Ectodermal cell (in vitro differentiated cells): ENCODE measurements around the gene MVP.

Source experiments
- H3K27ac ChIP-seq: 2 replicates; pipeline ENCODE4 v1.7.0; 2013; ENCODE audit warnings: mild to moderate bottlenecking, low read depth, low read length; ENCODE audit not compliant: insufficient read depth, poor library complexity, severe bottlenecking
- H3K27me3 ChIP-seq: 2 replicates; pipeline ENCODE4 v1.7.0; 2013; ENCODE audit warnings: mild to moderate bottlenecking, low read length; ENCODE audit not compliant: insufficient read depth, control insufficient read depth, poor library complexity, severe bottlenecking
- H3K36me3 ChIP-seq: one replicate; pipeline ENCODE4 v1.7.0; 2013; ENCODE audit warnings: low read length; ENCODE audit not compliant: control insufficient read depth, insufficient read depth
- H3K4me1 ChIP-seq: one replicate; pipeline ENCODE4 v1.7.0; 2013; ENCODE audit warnings: low read length; ENCODE audit not compliant: control insufficient read depth, insufficient read depth
- H3K4me3 ChIP-seq: 2 replicates; pipeline ENCODE4 v1.7.0; 2013; ENCODE audit warnings: low read depth, low read length, control low read depth; ENCODE audit not compliant: insufficient read depth
- H3K9me3 ChIP-seq: 2 replicates; pipeline ENCODE4 v1.7.0; 2013; ENCODE audit warnings: mild to moderate bottlenecking, low read length, moderate library complexity; ENCODE audit not compliant: control insufficient read depth
- WGBS, 2 experiments: methylation state at CpG; one replicate each; pipeline ENCODE4 v1.1.7; 2013; ENCODE audit warnings: missing lambda C conversion rate in 2 of 2; 5-methylcytosine and 5-hydroxymethylcytosine counted together

Gene MVP

GRCh38 chr16:29816694-29817441 lies 3.4 kb upstream of the MVP start:
- peaks cover 20% of the 10 kb centered on the region for H3K36me3 ChIP-seq
- peaks cover 23% of the 10 kb centered on the region for H3K4me1 ChIP-seq
- H3K4me3 ChIP-seq: peak overlapping the region; percentile 90
- no peaks in the 10 kb centered on the region for H3K27me3 ChIP-seq
- no peaks in the 10 kb centered on the region for H3K9me3 ChIP-seq
- 2 to 5% methylated on average over 37 of the region's 37 CpGs for WGBS, 2 experiments
- H3K27ac ChIP-seq: peak overlapping the region; percentile 44

GRCh38 chr16:29818082-29818481 lies 2.2 kb upstream of the MVP start:
- no peaks in the 10 kb centered on the region for H3K27me3 ChIP-seq
- H3K27ac ChIP-seq: no peak overlapping the region
- 94 to 95% methylated on average over 4 of the region's 4 CpGs for WGBS, 2 experiments

DNA sequence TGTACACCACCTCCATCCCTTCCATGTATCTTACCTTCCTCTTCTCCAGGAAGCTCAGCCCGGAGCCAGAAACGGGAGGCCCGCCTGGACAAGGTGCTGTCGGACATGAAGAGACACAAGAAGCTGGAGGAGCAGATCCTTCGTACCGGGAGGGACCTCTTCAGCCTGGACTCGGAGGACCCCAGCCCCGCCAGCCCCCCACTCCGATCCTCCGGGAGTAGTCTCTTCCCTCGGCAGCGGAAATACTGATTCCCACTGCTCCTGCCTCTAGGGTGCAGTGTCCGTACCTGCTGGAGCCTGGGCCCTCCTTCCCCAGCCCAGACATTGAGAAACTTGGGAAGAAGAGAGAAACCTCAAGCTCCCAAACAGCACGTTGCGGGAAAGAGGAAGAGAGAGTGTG lies 756 bp upstream of the MVP start:
- Histone ChIP-seq H3K27ac (no peak overlapping the region), H3K4me3 (no peak overlapping the region), H3K9me3 (no peaks in the 10 kb centered on the region), H3K27me3 (no peaks in the 10 kb centered on the region), H3K36me3 (peaks cover 20% of the 10 kb centered on the region), H3K4me1 (peaks cover 9% of the 10 kb centered on the region)
- WGBS, 2 experiments: 90 to 91% methylated on average over 15 of the region's 15 CpGs

More at GRCh38 chr16:29818082-29818481, 2.2 kb upstream of the MVP start:
- Histone ChIP-seq H3K9me3 (no peaks in the 10 kb centered on the region), H3K36me3 (peaks cover 20% of the 10 kb centered on the region), H3K4me1 (peaks cover 20% of the 10 kb centered on the region), H3K4me3 (no peak overlapping the region)

- Histone ChIP-seq H3K4me1 (peaks cover 17% of the 10 kb centered on the region), H3K27me3 (no peaks in the 10 kb centered on the region), H3K27ac (no peak overlapping the region), H3K4me3 (no peak overlapping the region), H3K9me3 (no peaks in the 10 kb centered on the region), H3K36me3 (peaks cover 20% of the 10 kb centered on the region)
- 93 to 94% methylated on average over 11 of the region's 11 CpGs for WGBS, 2 experiments
These were observed 724 bp downstream of the MVP start for GRCh38 chr16:29820730-29821642.

DNA sequence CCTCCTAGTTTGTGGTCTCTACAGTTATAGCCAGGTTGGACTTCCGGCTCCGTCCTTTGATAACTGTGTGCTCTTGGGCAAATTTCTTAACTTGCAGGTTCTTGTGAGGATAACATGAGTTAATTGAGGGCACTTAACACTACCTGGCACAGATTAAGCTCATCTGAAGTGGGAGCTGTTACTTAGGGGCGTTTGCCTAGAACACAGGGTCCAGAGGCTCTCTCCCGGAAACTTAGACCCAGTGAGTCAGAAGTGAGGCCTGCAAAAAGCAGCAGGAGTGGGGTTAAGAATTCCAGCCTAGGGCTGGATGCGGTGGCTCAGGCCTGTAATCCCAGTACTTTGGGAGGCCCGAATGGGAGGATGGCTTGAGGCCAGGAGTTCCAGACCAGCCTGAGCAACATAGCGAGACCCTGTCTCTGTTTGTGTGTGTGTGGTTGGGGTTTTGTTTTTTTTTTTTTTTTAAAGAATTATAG lies 1.4 kb downstream of the MVP start:
- Histone ChIP-seq H3K4me1 (peaks cover 17% of the 10 kb centered on the region), H3K36me3 (peaks cover 20% of the 10 kb centered on the region), H3K27me3 (no peaks in the 10 kb centered on the region), H3K27ac (peak overlapping the region; percentile 6), H3K9me3 (no peaks in the 10 kb centered on the region), H3K4me3 (no peak overlapping the region)
- 92 to 93% methylated on average over 7 of the region's 7 CpGs for WGBS, 2 experiments

- WGBS, 2 experiments: 94 to 95% methylated on average over 7 of the region's 7 CpGs
- no peak overlapping the region for H3K27ac ChIP-seq
- peaks cover 8% of the 10 kb centered on the region for H3K4me1 ChIP-seq
- H3K36me3 ChIP-seq: peaks cover 5% of the 10 kb centered on the region
- H3K27me3 ChIP-seq: no peaks in the 10 kb centered on the region
- no peak overlapping the region for H3K4me3 ChIP-seq
- no peaks in the 10 kb centered on the region for H3K9me3 ChIP-seq
These were observed 4.4 kb downstream of the MVP start for GRCh38 chr16:29824589-29825144.

GRCh38 chr16:29825145-29826044 lies 5.1 kb downstream of the MVP start:
- H3K27ac ChIP-seq: peak overlapping the region; percentile 69
- H3K4me3 ChIP-seq: no peak overlapping the region
- H3K4me1 ChIP-seq: peaks cover 8% of the 10 kb centered on the region
- H3K9me3 ChIP-seq: no peaks in the 10 kb centered on the region
- no peaks in the 10 kb centered on the region for H3K36me3 ChIP-seq
- WGBS, 2 experiments: 82 to 85% methylated on average over 10 of the region's 10 CpGs
- H3K27me3 ChIP-seq: no peaks in the 10 kb centered on the region

DNA sequence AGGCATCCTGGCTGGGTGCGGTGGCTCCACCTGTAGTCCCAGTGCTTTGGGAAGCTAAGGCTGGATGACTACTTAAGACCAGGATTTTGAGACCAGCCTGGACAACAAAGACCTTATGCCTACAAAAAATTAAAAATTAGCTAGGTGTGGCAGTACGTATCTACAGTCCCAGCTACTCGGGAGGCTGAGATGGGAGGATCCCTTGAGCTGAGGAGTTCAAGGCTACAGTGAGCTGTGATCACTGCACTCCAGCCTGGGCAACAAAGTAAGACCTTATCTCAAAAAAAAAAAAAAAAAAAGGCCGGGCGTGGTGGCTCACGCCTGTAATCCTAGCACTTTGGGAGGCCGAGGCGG lies 6.1 kb downstream of the MVP start:
- Histone ChIP-seq H3K4me3 (no peak overlapping the region), H3K9me3 (no peaks in the 10 kb centered on the region), H3K36me3 (no peaks in the 10 kb centered on the region), H3K4me1 (peaks cover 8% of the 10 kb centered on the region), H3K27ac (no peak overlapping the region), H3K27me3 (no peaks in the 10 kb centered on the region)
- 92 to 97% methylated on average over 8 of the region's 8 CpGs for WGBS, 2 experiments

- H3K9me3 ChIP-seq: no peaks in the 10 kb centered on the region
- no peaks in the 10 kb centered on the region for H3K4me1 ChIP-seq
- H3K36me3 ChIP-seq: no peaks in the 10 kb centered on the region
- no peaks in the 10 kb centered on the region for H3K27me3 ChIP-seq
- no peak overlapping the region for H3K27ac ChIP-seq
- H3K4me3 ChIP-seq: no peak overlapping the region
- 93 to 96% methylated on average over 11 of the region's 11 CpGs for WGBS, 2 experiments
These were observed 10.5 kb downstream of the MVP start for GRCh38 chr16:29830774-29831173.
